ENCODE measurements around the gene LRRK2.

The LRRK2 gene

GRCh38 chr12:40198601-40199000, 26.2 kb upstream of the LRRK2 start:
- no peak overlapping the region for H3K4me3 ChIP-seq (ENCODE audit: low read depth, low read length)
- no peak for TF ChIP-seq CTCF (IDR thresholded peaks at IDR 0.05; ENCODE audit: low read depth, low read length)
- no peak for DNase-seq (ENCODE audit: low read depth, low spot score)
- in situ Hi-C loops (cut with HindIII; ENCODE audit: low sequenced_read_pairs): no loop called here

- TF ChIP-seq CTCF (IDR thresholded peaks at IDR 0.05; ENCODE audit: low read depth, low read length): no peak
- DNase-seq (ENCODE audit: low read depth, low spot score): no peak
- in situ Hi-C loops (cut with HindIII; ENCODE audit: low sequenced_read_pairs): no loop called here
- H3K4me3 ChIP-seq (ENCODE audit: low read depth, low read length): no peak overlapping the region
Measured at GRCh38 chr12:40202095-40203059, 22.4 kb upstream of the LRRK2 start.

- no peak overlapping the region for H3K4me3 ChIP-seq (ENCODE audit: low read depth, low read length)
- TF ChIP-seq CTCF (IDR thresholded peaks at IDR 0.05; ENCODE audit: low read depth, low read length): no peak
- in situ Hi-C loops (cut with HindIII; ENCODE audit: low sequenced_read_pairs): no loop called here
- DNase-seq (ENCODE audit: low read depth, low spot score): no peak
Measured at GRCh38 chr12:40203060-40203430, 21.8 kb upstream of the LRRK2 start.

DNA sequence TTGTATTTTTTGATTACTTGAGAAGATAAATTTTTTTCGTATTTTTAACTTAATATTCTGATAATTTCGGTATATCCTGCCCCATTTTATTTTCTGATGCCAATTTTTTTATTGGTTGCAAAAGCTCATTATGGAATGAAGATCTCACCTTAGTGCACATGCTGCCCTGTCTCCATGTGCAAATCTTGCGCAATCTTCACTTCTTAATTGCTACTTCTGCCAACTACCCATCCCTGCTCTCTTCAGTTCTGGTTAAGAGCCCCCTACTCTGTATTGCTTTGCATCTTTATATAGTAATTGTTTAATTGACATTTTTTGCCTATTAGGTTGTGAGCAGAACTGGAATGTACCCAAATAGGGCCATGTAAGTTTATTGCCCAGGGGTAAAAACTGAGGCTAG, 20.5 kb upstream of the LRRK2 start:
- no peak for DNase-seq (ENCODE audit: low read depth, low spot score)
- in situ Hi-C loops (cut with HindIII; ENCODE audit: low sequenced_read_pairs): no loop called here

DNA sequence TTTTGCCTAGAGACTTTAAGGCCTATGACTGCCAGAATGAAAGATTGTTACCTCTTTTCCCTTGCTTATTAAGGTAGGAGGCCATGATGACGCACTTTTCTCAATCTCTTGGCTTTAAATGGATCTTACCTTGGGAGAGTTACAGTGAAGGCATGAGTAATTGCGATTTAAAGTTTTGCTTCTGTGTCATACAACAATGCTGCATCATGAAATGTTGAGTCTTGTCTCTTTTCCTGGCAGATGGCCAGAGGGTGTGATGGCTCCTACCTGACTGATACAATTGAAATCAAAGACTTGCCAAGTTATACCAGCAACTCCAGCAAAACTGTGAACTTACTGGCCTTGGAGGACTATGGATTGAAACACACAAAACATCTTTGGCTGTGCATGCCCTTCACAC, 17.2 kb upstream of the LRRK2 start:
- H3K4me3 ChIP-seq (ENCODE audit: low read depth, low read length): no peak overlapping the region
- no peak for TF ChIP-seq CTCF (IDR thresholded peaks at IDR 0.05; ENCODE audit: low read depth, low read length)
- DNase-seq (ENCODE audit: low read depth, low spot score): no peak
- in situ Hi-C loops (cut with HindIII; ENCODE audit: low sequenced_read_pairs): no loop called here

More for the DNA sequence above, 20.5 kb upstream of the LRRK2 start:
- H3K4me3 ChIP-seq (ENCODE audit: low read depth, low read length): no peak overlapping the region
- TF ChIP-seq CTCF (IDR thresholded peaks at IDR 0.05; ENCODE audit: low read depth, low read length): no peak

DNA sequence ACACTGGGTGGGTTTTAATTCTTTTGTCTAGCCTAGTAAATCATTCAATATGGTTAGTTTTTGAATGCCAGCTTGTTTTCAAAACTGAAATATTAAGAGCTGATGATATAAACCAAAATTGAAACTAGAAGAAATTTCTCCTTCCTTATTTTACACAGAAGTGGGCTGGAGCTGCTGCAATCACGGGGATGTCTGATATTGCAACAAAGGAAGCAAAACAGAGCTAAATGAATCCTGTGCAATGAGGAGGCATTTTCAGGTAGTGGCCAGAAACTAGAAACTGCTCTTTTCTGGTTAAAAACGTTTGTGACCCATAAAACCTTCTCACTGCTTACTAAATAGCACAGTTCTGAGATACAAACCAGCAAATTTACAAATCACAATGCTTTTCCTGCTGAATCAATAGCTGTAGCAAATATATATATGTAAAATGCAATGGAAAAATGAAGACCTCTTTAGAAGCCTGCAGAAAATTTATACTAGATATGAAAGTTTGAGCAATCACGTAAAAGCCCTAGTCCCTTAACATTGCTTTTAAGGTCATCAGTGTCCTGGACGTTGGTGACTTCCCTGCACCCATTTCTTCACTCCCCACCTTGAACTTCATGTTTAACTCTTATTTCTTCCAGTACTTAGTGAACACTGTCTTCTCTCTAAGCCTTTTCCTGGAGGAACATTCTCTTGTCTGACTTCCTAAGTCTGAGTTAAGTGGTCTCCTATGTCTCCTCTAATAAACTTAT, 15.9 kb upstream of the LRRK2 start:
- H3K4me3 ChIP-seq (ENCODE audit: low read depth, low read length): no peak overlapping the region
- DNase-seq (ENCODE audit: low read depth, low spot score): no peak
- TF ChIP-seq CTCF (IDR thresholded peaks at IDR 0.05; ENCODE audit: low read depth, low read length): no peak
- in situ Hi-C loops (cut with HindIII; ENCODE audit: low sequenced_read_pairs): no loop called here
